Measurements from ENCODE around the gene PFN1. TPM values are rescaled to one million over a fixed set of nuclear protein-coding genes. Genes with fewer than 3 reads are reported as not detected.
A peak's percentile ranks its signal among the peaks of the same experiment; 100 is the strongest.

PFN1 gene
- total and polyA plus RNA-seq, 9 of the 15 experiments (the other 6 are each of a cell fraction or from before 2014, with no cell fraction given) = 60.5 to 1,479 (median 456) TPM

- TF ChIP-seq HINFP (tag; conservative IDR thresholded peaks at IDR 0.05; ENCODE audit: low read depth) = no peak
- peak; percentile 53 for TF ChIP-seq HNRNPK (IDR thresholded peaks at IDR 0.05; ENCODE audit: low read depth, low read length, poor library complexity, severe bottlenecking)
- TF ChIP-seq ZFP1 (CRISPR knock-in tag; IDR thresholded peaks at IDR 0.05) = no peak
- no peak for TF ChIP-seq PCBP2 (IDR thresholded peaks at IDR 0.05; ENCODE audit: low read depth, low read length, poor library complexity, severe bottlenecking)
- no peak for TF ChIP-seq SRSF1 (IDR thresholded peaks at IDR 0.05; ENCODE audit: low read depth, low read length)
- no peak for TF ChIP-seq TFAP4 (CRISPR knock-in tag; IDR thresholded peaks at IDR 0.05; ENCODE audit: borderline replicate concordance)
- TF ChIP-seq HIVEP1 (CRISPR knock-in tag; IDR thresholded peaks at IDR 0.05) = no peak
- no peak for TF ChIP-seq ZC3H11A (IDR thresholded peaks at IDR 0.05; ENCODE audit: low read depth, low read length)
- no peak for TF ChIP-seq ZNF184 (CRISPR knock-in tag; IDR thresholded peaks at IDR 0.05)
- TF ChIP-seq ZNF668 (CRISPR knock-in tag; IDR thresholded peaks at IDR 0.05) = no peak
- TF ChIP-seq CBX3 (IDR thresholded peaks at IDR 0.05; ENCODE audit: borderline replicate concordance in 1 of 2, low read length in 2 of 2) = no peak
- TF ChIP-seq ZNF76 (CRISPR knock-in tag; IDR thresholded peaks at IDR 0.05; ENCODE audit: borderline replicate concordance) = no peak
- peak; percentile 32 to 41 for TF ChIP-seq MNT (conservative IDR thresholded peaks at IDR 0.05)
- peak; percentile 60 for TF ChIP-seq RBM22 (IDR thresholded peaks at IDR 0.05; ENCODE audit: low read depth, low read length, poor library complexity, severe bottlenecking)
- peak; percentile 70 for TF ChIP-seq DPF2 (IDR thresholded peaks at IDR 0.05)
- TF ChIP-seq BRF2 (IDR thresholded peaks at IDR 0.05; ENCODE audit: borderline replicate concordance, insufficient read depth, insufficient read length) = no peak
- no peak for TF ChIP-seq PBX2 (CRISPR knock-in tag; IDR thresholded peaks at IDR 0.05; ENCODE audit: low read depth)
- no peak for TF ChIP-seq PBX2 (tag; conservative IDR thresholded peaks at IDR 0.05; ENCODE audit: low read depth)
- no peak for TF ChIP-seq ZNF57 (CRISPR knock-in tag; IDR thresholded peaks at IDR 0.05)
- TF ChIP-seq JUNB (CRISPR knock-in tag; conservative IDR thresholded peaks at IDR 0.05) = no peak
Measured at GRCh38 chr17:4948166-4948930, at the start of gene PFN1 (continued).
